Measurements from ENCODE around the gene KLF15. TPM values are rescaled to one million over a fixed set of nuclear protein-coding genes. Genes with fewer than 3 reads are reported as not detected.

The KLF15 gene
- total RNA-seq, 2 experiments from 2014 or later = 0.11 to 0.22 TPM

GRCh38 chr3:126394179-126394976 lies 37.2 kb upstream of the KLF15 start, which contains the start of gene CFAP100:
Gene CFAP100 (plus strand): TSS chr3:126394909. CDS start chr3:126396001, 1,092 bp downstream.
- ATAC-seq (ENCODE audit: low read depth) = no peak
- Mint-ChIP-seq H3K9me3 (no peaks in the 10 kb centered on the region), H3K4me1 (peaks cover 9% of the 10 kb centered on the region), H3K27ac (no peak within 1 kb of the TSS), H3K36me3 (no peaks in the 10 kb centered on the region), H3K4me3 (no peak within 1 kb of the TSS), H3K27me3 (peaks cover 46% of the 10 kb centered on the region)
- DNase-seq = no peak
- POLR2A ChIA-PET = no interaction called here

- H3K4me1 Mint-ChIP-seq = peaks cover 10% of the 10 kb centered on the region
- POLR2A ChIA-PET = no interaction called here
- ATAC-seq (ENCODE audit: low read depth) (no peak), DNase-seq (no peak)
- no peak overlapping the region for H3K27ac Mint-ChIP-seq
- no peaks in the 10 kb centered on the region for H3K9me3 Mint-ChIP-seq
- no peaks in the 10 kb centered on the region for H3K36me3 Mint-ChIP-seq
- peaks cover 50% of the 10 kb centered on the region for H3K27me3 Mint-ChIP-seq
- H3K4me3 Mint-ChIP-seq = no peak overlapping the region
These were observed 36.4 kb upstream of the KLF15 start for GRCh38 chr3:126393563-126393962.

- H3K27me3 Mint-ChIP-seq = peaks cover 59% of the 10 kb centered on the region
- no peak overlapping the region for H3K27ac Mint-ChIP-seq
- H3K4me3 Mint-ChIP-seq = no peak overlapping the region
- peaks cover 10% of the 10 kb centered on the region for H3K4me1 Mint-ChIP-seq
- no peak for DNase-seq
- H3K36me3 Mint-ChIP-seq = no peaks in the 10 kb centered on the region
- no peaks in the 10 kb centered on the region for H3K9me3 Mint-ChIP-seq
- ATAC-seq (ENCODE audit: low read depth) = no peak
- POLR2A ChIA-PET = no interaction called here
These were observed 35.0 kb upstream of the KLF15 start for GRCh38 chr3:126392246-126392645.

GRCh38 chr3:126391631-126392030 lies 34.4 kb upstream of the KLF15 start:
- Mint-ChIP-seq H3K27me3 (peaks cover 59% of the 10 kb centered on the region), H3K9me3 (no peaks in the 10 kb centered on the region), H3K4me3 (no peak overlapping the region), H3K27ac (no peak overlapping the region), H3K36me3 (no peaks in the 10 kb centered on the region), H3K4me1 (peaks cover 10% of the 10 kb centered on the region)
- POLR2A ChIA-PET = no interaction called here
- ATAC-seq (ENCODE audit: low read depth) = no peak
- DNase-seq = no peak

GRCh38 chr3:126390751-126391150 lies 33.5 kb upstream of the KLF15 start:
- no peak overlapping the region for H3K4me3 Mint-ChIP-seq
- no peaks in the 10 kb centered on the region for H3K36me3 Mint-ChIP-seq
- DNase-seq (no peak), ATAC-seq (ENCODE audit: low read depth) (no peak)
- no peaks in the 10 kb centered on the region for H3K9me3 Mint-ChIP-seq
- no peak overlapping the region for H3K27ac Mint-ChIP-seq
- peaks cover 59% of the 10 kb centered on the region for H3K27me3 Mint-ChIP-seq
- peaks cover 10% of the 10 kb centered on the region for H3K4me1 Mint-ChIP-seq
- POLR2A ChIA-PET = no interaction called here

- POLR2A ChIA-PET = no interaction called here
- peaks cover 55% of the 10 kb centered on the region for H3K27me3 Mint-ChIP-seq
- no peak overlapping the region for H3K27ac Mint-ChIP-seq
- H3K4me3 Mint-ChIP-seq = no peak overlapping the region
- H3K36me3 Mint-ChIP-seq = no peaks in the 10 kb centered on the region
- peaks cover 10% of the 10 kb centered on the region for H3K4me1 Mint-ChIP-seq
- no peaks in the 10 kb centered on the region for H3K9me3 Mint-ChIP-seq
- no peak for DNase-seq
- ATAC-seq (ENCODE audit: low read depth) = no peak
These were observed 33.0 kb upstream of the KLF15 start for GRCh38 chr3:126390201-126390600.

GRCh38 chr3:126389794-126390146 lies 32.6 kb upstream of the KLF15 start:
- Mint-ChIP-seq H3K4me3 (peak overlapping the region; percentile 26), H3K36me3 (no peaks in the 10 kb centered on the region), H3K4me1 (peaks cover 10% of the 10 kb centered on the region), H3K27ac (no peak overlapping the region), H3K27me3 (peaks cover 53% of the 10 kb centered on the region), H3K9me3 (no peaks in the 10 kb centered on the region)
- no peak for DNase-seq
- POLR2A ChIA-PET = no interaction called here
- ATAC-seq (ENCODE audit: low read depth) = no peak

GRCh38 chr3:126389112-126389793 lies 32.0 kb upstream of the KLF15 start:
- no peak overlapping the region for H3K27ac Mint-ChIP-seq
- peaks cover 51% of the 10 kb centered on the region for H3K27me3 Mint-ChIP-seq
- POLR2A ChIA-PET = no interaction called here
- DNase-seq = peak; percentile 70
- no peaks in the 10 kb centered on the region for H3K36me3 Mint-ChIP-seq
- H3K4me1 Mint-ChIP-seq = peaks cover 10% of the 10 kb centered on the region
- H3K4me3 Mint-ChIP-seq = peak overlapping the region; percentile 26
- no peaks in the 10 kb centered on the region for H3K9me3 Mint-ChIP-seq
- ATAC-seq (ENCODE audit: low read depth) = peak; percentile 79

- Mint-ChIP-seq H3K36me3 (no peaks in the 10 kb centered on the region), H3K27me3 (peaks cover 8% of the 10 kb centered on the region), H3K4me3 (no peak overlapping the region), H3K9me3 (no peaks in the 10 kb centered on the region), H3K4me1 (no peaks in the 10 kb centered on the region), H3K27ac (no peak overlapping the region)
- ATAC-seq (ENCODE audit: low read depth) (no peak), DNase-seq (no peak)
- POLR2A ChIA-PET = no interaction called here
These were observed 24.8 kb upstream of the KLF15 start for GRCh38 chr3:126381966-126382365.

- Mint-ChIP-seq H3K9me3 (no peaks in the 10 kb centered on the region), H3K27ac (no peak overlapping the region), H3K36me3 (no peaks in the 10 kb centered on the region), H3K27me3 (peaks cover 8% of the 10 kb centered on the region), H3K4me3 (no peak overlapping the region), H3K4me1 (no peaks in the 10 kb centered on the region)
- ATAC-seq (ENCODE audit: low read depth) (no peak), DNase-seq (no peak)
- POLR2A ChIA-PET = no interaction called here
These were observed 23.0 kb upstream of the KLF15 start for GRCh38 chr3:126380011-126380768.

- no peak overlapping the region for H3K27ac Mint-ChIP-seq
- POLR2A ChIA-PET = no interaction called here
- H3K4me3 Mint-ChIP-seq = no peak overlapping the region
- H3K9me3 Mint-ChIP-seq = no peaks in the 10 kb centered on the region
- H3K27me3 Mint-ChIP-seq = peaks cover 2% of the 10 kb centered on the region
- H3K36me3 Mint-ChIP-seq = no peaks in the 10 kb centered on the region
- DNase-seq (no peak), ATAC-seq (ENCODE audit: low read depth) (no peak)
- no peaks in the 10 kb centered on the region for H3K4me1 Mint-ChIP-seq
These were observed 21.1 kb upstream of the KLF15 start for GRCh38 chr3:126378341-126378751.

GRCh38 chr3:126377211-126377610 lies 20.0 kb upstream of the KLF15 start:
- Mint-ChIP-seq H3K4me3 (no peak overlapping the region), H3K36me3 (no peaks in the 10 kb centered on the region), H3K27me3 (no peaks in the 10 kb centered on the region), H3K4me1 (no peaks in the 10 kb centered on the region), H3K27ac (no peak overlapping the region), H3K9me3 (no peaks in the 10 kb centered on the region)
- DNase-seq = no peak
- ATAC-seq (ENCODE audit: low read depth) = no peak
- POLR2A ChIA-PET = no interaction called here

- POLR2A ChIA-PET = no interaction called here
- Mint-ChIP-seq H3K9me3 (no peaks in the 10 kb centered on the region), H3K4me3 (no peak overlapping the region), H3K27ac (no peak overlapping the region), H3K4me1 (no peaks in the 10 kb centered on the region), H3K27me3 (no peaks in the 10 kb centered on the region), H3K36me3 (no peaks in the 10 kb centered on the region)
- ATAC-seq (ENCODE audit: low read depth) (no peak), DNase-seq (no peak)
These were observed 19.2 kb upstream of the KLF15 start for GRCh38 chr3:126376444-126376843.
